Measurements from ENCODE around the gene BFSP2.

The BFSP2 gene

GRCh38 chr3:133439563-133439962 lies 39.7 kb downstream of the BFSP2 start:
- no peak overlapping the region for H3K27ac ChIP-seq
- TF ChIP-seq CTCF (conservative IDR thresholded peaks at IDR 0.05), result no peak
- TF ChIP-seq ZFX (IDR thresholded peaks at IDR 0.05), result no peak

GRCh38 chr3:133440652-133441051 lies 40.8 kb downstream of the BFSP2 start:
- TF ChIP-seq CTCF (conservative IDR thresholded peaks at IDR 0.05) (no peak), ZFX (IDR thresholded peaks at IDR 0.05) (no peak)
- H3K27ac ChIP-seq, result no peak overlapping the region

- TF ChIP-seq CTCF (conservative IDR thresholded peaks at IDR 0.05) (no peak), ZFX (IDR thresholded peaks at IDR 0.05) (no peak)
- no peak overlapping the region for H3K27ac ChIP-seq
Measured at GRCh38 chr3:133441867-133442270, 42.0 kb downstream of the BFSP2 start.

GRCh38 chr3:133442518-133442917 lies 42.7 kb downstream of the BFSP2 start:
- TF ChIP-seq CTCF (conservative IDR thresholded peaks at IDR 0.05) (no peak), ZFX (IDR thresholded peaks at IDR 0.05) (no peak)
- H3K27ac ChIP-seq, result no peak overlapping the region

GRCh38 chr3:133443649-133444422 lies 44.0 kb downstream of the BFSP2 start:
- TF ChIP-seq ZFX (IDR thresholded peaks at IDR 0.05) (no peak), CTCF (conservative IDR thresholded peaks at IDR 0.05) (peak; percentile 68)
- H3K27ac ChIP-seq, result peak overlapping the region; percentile 35; the same call in 1 of the 2 replicates

GRCh38 chr3:133444423-133444774 lies 44.5 kb downstream of the BFSP2 start:
- TF ChIP-seq CTCF (conservative IDR thresholded peaks at IDR 0.05) (no peak), ZFX (IDR thresholded peaks at IDR 0.05) (no peak)
- peak overlapping the region; percentile 35 for H3K27ac ChIP-seq

- peak overlapping the region; percentile 35; the same call in 1 of the 2 replicates for H3K27ac ChIP-seq
- TF ChIP-seq ZFX (IDR thresholded peaks at IDR 0.05) (no peak), CTCF (conservative IDR thresholded peaks at IDR 0.05) (no peak)
Measured at GRCh38 chr3:133445108-133445507, 45.3 kb downstream of the BFSP2 start.
